VCaP (cell line): ENCODE data around the gene SRP68.

ENCODE experiments used
- H3K27ac ChIP-seq: fragments of 450-650 bp; 2 replicates; pipeline ENCODE4 v1.5.1; 2017
- CTCF ChIP-seq: fragments of 450-650 bp; conservative IDR thresholded peaks from 2 replicates; pipeline ENCODE4 v1.5.1; 2017; ENCODE audit warnings: mild to moderate bottlenecking, moderate library complexity

SRP68 gene

DNA sequence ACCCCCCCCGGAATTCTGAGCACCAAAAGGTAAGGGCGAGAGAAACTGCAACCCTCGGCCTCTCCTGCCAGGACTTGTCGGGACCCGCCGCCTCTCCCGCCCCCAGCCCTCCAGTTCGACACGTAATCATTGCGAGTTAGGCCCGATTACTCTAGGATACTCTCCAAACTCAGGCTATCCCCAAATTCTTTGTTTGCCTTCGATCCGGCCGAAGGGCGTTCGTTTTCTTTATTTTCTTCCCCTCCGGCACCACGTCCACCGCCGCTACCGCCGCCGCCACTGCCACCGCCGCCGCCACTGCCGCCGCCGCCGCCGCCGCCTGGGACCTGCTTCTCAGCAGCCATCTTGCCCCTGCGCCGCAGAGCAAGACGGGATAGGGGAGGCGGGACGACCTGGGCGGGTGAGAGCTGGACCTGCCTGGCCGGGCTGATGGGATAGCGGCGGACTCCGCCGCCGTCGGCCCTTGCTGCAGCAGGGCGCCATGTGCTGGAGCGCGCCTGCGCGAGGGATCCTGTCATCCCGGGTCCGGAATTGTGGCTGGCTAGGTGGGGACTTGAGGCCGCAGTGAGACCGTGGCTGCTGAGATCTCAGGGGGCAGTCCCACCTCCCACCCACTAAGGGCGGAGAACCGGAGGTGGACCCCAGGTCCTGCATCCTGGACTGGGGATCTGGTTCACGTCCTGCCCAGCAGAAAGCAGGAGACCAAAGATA, at the start of gene SRP68:
SRP68 (minus strand) TSS at position 370 of the 711 bp plus-strand sequence; CDS start at position 344, 26 bp downstream.
- no peak for TF ChIP-seq CTCF
- H3K27ac ChIP-seq, result peak within 1 kb of the TSS; percentile 83

- TF ChIP-seq CTCF, result no peak
- peak overlapping the region; percentile 29; the same call in 1 of the 2 replicates for H3K27ac ChIP-seq
These were observed 49.7 kb upstream of the SRP68 start for GRCh38 chr17:76121932-76122430.

DNA sequence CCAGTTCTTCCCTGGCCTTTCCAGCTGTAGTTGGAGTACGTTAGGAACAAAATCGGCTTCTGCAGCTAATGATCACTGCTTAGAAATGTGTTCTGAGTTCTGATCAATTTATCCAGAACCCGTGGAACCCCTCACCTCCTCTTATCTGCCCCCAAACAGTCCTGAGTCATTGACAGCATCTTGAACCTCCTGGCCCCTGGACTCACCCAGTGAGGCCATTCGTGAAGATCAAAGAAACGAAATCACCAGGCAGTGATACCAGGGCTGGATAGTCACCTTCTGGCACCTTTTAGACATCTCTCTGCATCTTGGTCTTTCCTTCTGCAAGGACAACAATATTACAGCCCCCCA, 48.3 kb upstream of the SRP68 start:
- TF ChIP-seq CTCF, result no peak
- H3K27ac ChIP-seq, result no peak overlapping the region

GRCh38 chr17:76119409-76120371, 47.4 kb upstream of the SRP68 start:
- H3K27ac ChIP-seq, result no peak overlapping the region
- no peak for TF ChIP-seq CTCF

DNA sequence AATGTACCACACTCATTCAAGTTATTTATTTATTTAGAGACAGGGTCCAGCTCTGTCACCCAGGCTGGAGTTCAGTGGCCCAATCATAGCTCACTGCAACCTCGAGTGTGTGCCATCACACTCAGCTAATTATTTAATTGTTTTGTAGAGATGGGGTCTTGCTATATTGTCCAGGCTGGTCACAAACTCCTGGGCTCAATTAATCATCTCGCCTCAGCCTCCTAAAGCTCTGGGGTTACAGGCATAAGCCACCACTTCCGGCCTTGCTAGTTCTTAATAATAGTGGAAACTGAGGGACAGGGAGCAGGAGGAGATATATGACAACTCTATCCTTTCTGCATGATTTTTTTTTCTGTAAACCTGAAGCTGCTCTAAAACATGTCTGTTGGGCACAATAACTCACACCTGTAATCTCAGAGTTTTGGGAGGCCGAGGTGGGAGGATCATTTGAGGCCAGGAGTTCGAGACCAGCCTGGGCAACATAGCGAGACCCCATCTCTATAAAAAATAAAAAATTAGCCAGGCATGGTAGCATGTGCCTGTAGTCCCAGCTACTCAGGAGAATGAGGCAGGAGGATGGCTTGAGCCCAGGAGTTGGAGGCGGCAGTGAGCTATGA, 42.9 kb upstream of the SRP68 start:
- no peak overlapping the region for H3K27ac ChIP-seq

GRCh38 chr17:76111956-76112355, 39.6 kb upstream of the SRP68 start:
- no peak for TF ChIP-seq CTCF
- H3K27ac ChIP-seq, result no peak overlapping the region

More for the DNA sequence above, 42.9 kb upstream of the SRP68 start:
- no peak for TF ChIP-seq CTCF

GRCh38 chr17:76107509-76107908, 35.2 kb upstream of the SRP68 start:
- TF ChIP-seq CTCF, result peak; percentile 4; the same call in 1 of the 2 replicates
- no peak overlapping the region for H3K27ac ChIP-seq
